Cortex of kidney (tissue), 1 donor: ENCODE measurements around the gene OGFRL1.
"Not testable (repeated sequence)": the region's sequence is repeated elsewhere in the genome, so short reads cannot be mapped to it uniquely, and the experiment has no call there.

ENCODE experiments used
- DNase-seq: peaks from one replicate; lab custom pipeline; 2025; lab: John Stamatoyannopoulos, UW

OGFRL1 gene

GRCh38 chr6:71288228-71289038 is at the start of gene OGFRL1:
Gene OGFRL1 (plus strand): TSS chr6:71288811. CDS start chr6:71288937, 126 bp downstream.
- no peak for DNase-seq

- no peak for DNase-seq
Observed at GRCh38 chr6:71239694-71240093, 48.9 kb upstream of the OGFRL1 start.

- DNase-seq, result no peak
Observed at GRCh38 chr6:71245265-71246049, 43.2 kb upstream of the OGFRL1 start.

GRCh38 chr6:71246596-71246995 is 42.0 kb upstream of the OGFRL1 start:
- DNase-seq, result no peak

- DNase-seq, result no peak
Observed at GRCh38 chr6:71248306-71248765, 40.3 kb upstream of the OGFRL1 start.

GRCh38 chr6:71248878-71249544 is 39.6 kb upstream of the OGFRL1 start:
- no peak for DNase-seq

- DNase-seq, result no peak
Observed at GRCh38 chr6:71250099-71250602, 38.5 kb upstream of the OGFRL1 start.

- no peak for DNase-seq
Observed at GRCh38 chr6:71252410-71252809, 36.2 kb upstream of the OGFRL1 start.

- DNase-seq, result no peak
Observed at GRCh38 chr6:71252960-71253359, 35.7 kb upstream of the OGFRL1 start.

- DNase-seq, result no peak
Observed at GRCh38 chr6:71254323-71254722, 34.3 kb upstream of the OGFRL1 start.

- no peak for DNase-seq
Observed at GRCh38 chr6:71258078-71258866, 30.3 kb upstream of the OGFRL1 start.

- DNase-seq, result no peak
Observed at GRCh38 chr6:71259888-71260604, 28.6 kb upstream of the OGFRL1 start.

- no peak for DNase-seq
Observed at GRCh38 chr6:71262914-71263313, 25.7 kb upstream of the OGFRL1 start.

GRCh38 chr6:71266392-71266791 is 22.2 kb upstream of the OGFRL1 start:
- not testable (repeated sequence) for DNase-seq

GRCh38 chr6:71268735-71269437 is 19.7 kb upstream of the OGFRL1 start:
- DNase-seq, result no peak

GRCh38 chr6:71277926-71278600 is 10.5 kb upstream of the OGFRL1 start:
- DNase-seq, result no peak

- DNase-seq, result no peak
Observed at GRCh38 chr6:71279321-71279720, 9.3 kb upstream of the OGFRL1 start.

GRCh38 chr6:71279740-71280139 is 8.9 kb upstream of the OGFRL1 start:
- no peak for DNase-seq

GRCh38 chr6:71280701-71281100 is 7.9 kb upstream of the OGFRL1 start:
- DNase-seq, result no peak

GRCh38 chr6:71284785-71285184 is 3.8 kb upstream of the OGFRL1 start:
- DNase-seq, result no peak
